A549 treated with RU486 at 1 μM for 4 hours (cell line): ENCODE measurements around the gene NCDN. TPM values are rescaled to one million over a fixed set of nuclear protein-coding genes. Genes with fewer than 3 reads are reported as not detected.

Experiments
- total RNA-seq: library from RNA; stranded (reverse); fragments of 200-300 nt; extraction: Qiagen RNA extraction; gene quantifications from 5 replicates; pipeline ENCODE4 v1.2.3, GENCODE V29; 2022; ENCODE audit warnings: low read depth

The NCDN gene, protein sequence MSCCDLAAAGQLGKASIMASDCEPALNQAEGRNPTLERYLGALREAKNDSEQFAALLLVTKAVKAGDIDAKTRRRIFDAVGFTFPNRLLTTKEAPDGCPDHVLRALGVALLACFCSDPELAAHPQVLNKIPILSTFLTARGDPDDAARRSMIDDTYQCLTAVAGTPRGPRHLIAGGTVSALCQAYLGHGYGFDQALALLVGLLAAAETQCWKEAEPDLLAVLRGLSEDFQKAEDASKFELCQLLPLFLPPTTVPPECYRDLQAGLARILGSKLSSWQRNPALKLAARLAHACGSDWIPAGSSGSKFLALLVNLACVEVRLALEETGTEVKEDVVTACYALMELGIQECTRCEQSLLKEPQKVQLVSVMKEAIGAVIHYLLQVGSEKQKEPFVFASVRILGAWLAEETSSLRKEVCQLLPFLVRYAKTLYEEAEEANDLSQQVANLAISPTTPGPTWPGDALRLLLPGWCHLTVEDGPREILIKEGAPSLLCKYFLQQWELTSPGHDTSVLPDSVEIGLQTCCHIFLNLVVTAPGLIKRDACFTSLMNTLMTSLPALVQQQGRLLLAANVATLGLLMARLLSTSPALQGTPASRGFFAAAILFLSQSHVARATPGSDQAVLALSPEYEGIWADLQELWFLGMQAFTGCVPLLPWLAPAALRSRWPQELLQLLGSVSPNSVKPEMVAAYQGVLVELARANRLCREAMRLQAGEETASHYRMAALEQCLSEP
- 11.3 to 18.5 TPM (median 16.3 TPM) in 5 replicates for total RNA-seq

DNA sequence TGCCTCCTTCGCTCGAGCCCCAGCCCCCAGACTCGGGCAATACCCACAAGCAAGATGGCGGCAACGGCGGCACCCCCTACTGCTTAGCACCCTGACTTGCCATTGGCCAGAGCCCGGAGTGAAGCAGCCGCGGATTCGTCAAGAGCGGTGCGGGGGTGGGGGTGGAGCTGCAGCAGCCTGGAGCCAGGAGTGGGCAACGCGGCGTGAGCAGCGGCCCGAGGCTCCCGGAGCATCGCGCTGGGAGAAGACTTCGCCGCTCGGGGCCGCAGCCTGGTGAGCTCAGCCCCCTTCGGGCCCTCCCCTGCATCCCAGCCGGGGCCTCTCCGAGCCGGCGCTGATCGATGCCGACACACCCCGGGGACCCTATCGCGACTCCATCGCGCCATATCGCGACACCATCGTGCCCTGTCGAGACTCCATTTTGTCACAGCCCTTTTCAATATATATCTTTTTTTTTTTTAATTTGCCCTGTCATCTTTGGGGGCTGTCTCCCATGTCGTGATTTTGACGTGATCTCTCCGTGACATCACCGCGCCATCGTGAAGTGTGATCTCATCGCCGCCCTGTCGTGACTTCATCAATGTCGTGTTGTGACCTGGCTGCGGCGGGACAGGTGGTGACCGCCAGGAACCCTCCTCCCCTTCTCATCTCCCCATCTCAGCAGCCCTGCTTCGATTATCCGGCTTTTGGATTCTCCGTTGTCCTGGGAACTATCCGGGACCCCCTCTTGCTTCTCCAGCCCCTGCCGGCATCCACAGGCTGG lies at the start of gene NCDN:
NCDN (plus strand) TSS at position 189 of the 763 bp plus-strand sequence; CDS start at position 581, 392 bp downstream.

DNA sequence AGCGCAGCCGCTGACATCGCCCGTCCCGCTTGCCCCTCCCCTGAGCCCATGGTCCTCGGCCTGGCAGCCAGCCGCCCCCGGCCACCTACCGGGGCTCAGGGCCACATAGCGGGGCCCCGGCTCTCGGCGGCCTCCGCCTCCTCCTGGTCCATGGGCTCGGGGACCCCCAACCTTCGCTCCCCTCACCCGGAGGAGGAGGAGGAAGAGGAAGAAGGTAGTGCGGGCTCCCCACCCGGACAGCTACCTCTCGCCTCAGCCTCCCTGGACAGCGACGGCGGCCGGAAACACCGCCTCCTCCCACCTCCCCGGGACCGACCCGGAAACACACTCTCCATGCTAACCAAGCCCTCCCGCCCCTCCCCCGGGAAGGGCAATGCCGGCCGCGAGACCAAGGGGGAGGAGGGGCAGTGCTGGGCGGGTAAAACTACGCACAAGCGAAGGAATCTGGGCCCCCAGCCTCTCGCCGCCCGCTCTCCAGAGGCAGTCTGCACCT lies 435 bp upstream of the NCDN start, which contains the start of gene KIAA0319L:
KIAA0319L (minus strand) TSS at position 286 of the 493 bp plus-strand sequence. CDS start 2,912 bp downstream, outside the sequence.

DNA sequence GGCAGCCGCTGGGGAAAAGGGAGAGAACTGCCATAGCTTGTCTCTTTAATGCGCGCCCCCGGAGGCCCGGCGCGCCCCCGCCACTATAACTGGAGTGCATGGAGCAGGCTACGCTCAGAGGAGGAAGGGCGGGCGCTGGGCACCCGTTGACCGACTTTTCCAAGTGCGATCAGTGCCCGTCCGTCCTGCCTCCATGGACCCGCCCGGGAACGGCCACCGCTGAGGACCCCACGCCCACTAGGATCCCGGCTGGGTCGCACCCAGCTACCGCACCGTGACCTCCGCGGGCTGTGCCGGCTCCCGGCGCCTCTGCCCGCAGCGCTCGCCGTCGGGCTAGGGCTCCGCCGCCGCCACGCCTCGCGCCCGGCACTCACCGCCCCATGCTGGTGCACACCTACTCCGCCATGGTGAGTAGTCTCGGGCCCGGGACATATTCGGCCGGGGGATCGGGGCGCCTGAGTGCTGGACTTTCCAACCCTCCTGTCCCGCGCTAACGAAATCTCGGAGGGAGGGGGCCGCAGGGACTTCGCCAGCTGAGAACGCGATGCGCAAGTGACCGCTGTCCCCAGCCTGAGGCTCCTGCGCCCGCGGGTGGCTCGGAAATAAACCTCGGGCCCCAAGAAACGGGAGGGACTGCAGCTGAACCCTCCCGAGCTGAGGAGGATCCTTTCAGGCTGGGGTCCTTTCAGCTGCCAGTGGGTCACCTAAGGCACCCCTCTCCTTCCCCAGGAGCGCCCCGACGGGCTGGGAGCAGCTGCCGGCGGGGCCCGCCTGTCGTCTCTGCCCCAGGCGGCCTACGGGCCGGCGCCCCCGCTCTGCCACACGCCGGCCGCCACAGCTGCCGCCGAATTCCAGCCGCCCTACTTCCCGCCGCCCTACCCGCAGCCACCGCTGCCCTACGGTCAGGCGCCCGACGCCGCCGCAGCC lies 15.9 kb downstream of the NCDN start, which contains the start of gene TFAP2E:
TFAP2E (plus strand) TSS at position 117 of the 927 bp plus-strand sequence; CDS start at position 381, 264 bp downstream.

Other genes starting within 250 kb of the NCDN start
- 13.1 to 15.5 TPM (median 15.0 TPM) in 5 replicates for gene KIAA0319L, start 396 bp upstream of the NCDN start, total RNA-seq
- 0.19 to 1.1 TPM (median 0.44 TPM) in 5 replicates for gene TFAP2E, start 15.5 kb downstream of the NCDN start, total RNA-seq
- gene PSMB2, start 83.7 kb downstream of the NCDN start, total RNA-seq = 85.4 to 120 TPM (median 104 TPM) in 5 replicates
- 10.9 to 15.9 TPM (median 14.4 TPM) in 5 replicates for gene C1orf216, start 161.1 kb downstream of the NCDN start, total RNA-seq
- gene CLSPN, start 212.2 kb downstream of the NCDN start, total RNA-seq = 7.2 to 15.1 TPM (median 11.0 TPM) in 5 replicates